Breast epithelium (tissue), 3 donors: Measurements from ENCODE around the gene RGS16.

Experiments used
- POLR2A ChIP-seq: fragments of 450-650 bp; IDR thresholded peaks from one replicate; pipeline ENCODE4 v1.6.1; 2016; ENCODE audit warnings: antibody characterized with exemption, mild to moderate bottlenecking, moderate library complexity
- TF ChIP-seq, protein P1 (sequence below), 3 donors: fragments of 450-650 bp; IDR thresholded peaks; one replicate each; pipeline ENCODE4 v1.5.1; 2016 to 2017; ENCODE audit warnings: antibody characterized with exemption in 3 of 3, mild to moderate bottlenecking in 3 of 3, moderate library complexity in 3 of 3

DNA sequence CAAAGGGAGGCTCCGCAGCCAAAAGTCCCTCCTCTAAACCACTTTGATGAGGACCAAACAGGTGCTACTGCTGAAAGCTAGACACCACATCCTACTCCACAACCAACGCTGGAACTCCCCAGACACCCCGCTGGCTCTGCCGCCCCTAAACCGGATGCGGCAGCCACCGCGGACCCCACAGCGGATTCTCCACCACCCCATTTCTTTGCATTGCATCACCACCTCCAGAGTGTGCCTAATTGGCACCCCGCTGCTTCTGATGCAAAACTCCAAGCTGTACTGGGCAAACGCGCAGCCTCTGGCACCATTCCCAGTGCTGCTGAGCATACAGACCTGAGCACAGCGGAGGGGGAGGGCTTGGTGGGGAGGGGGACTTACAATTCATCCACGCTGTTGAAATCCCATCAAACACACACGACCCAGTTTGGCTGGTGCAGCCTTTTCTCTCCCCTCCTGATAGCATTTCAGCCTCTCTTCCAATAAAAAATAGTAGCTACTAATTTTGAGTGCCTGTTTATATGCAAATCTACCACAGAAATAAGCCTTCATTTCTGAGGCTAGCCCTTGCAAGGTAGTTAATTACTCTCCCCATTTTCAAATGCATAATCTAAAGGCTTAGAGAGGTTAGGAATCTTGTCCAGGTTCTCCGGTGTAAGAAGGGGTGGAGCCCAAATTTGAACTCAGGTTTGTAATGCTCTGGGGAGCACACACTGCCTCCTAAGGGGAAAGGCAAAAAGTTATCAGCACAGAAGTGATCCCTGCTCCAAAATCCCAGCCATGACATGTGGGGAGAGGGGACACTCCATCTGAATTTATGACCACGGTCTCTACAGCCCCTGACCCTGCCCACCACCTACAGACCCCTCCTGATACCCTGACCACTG lies 12.2 kb upstream of the RGS16 start:
- TF ChIP-seq POLR2A: no peak
- TF ChIP-seq, protein P1, sequence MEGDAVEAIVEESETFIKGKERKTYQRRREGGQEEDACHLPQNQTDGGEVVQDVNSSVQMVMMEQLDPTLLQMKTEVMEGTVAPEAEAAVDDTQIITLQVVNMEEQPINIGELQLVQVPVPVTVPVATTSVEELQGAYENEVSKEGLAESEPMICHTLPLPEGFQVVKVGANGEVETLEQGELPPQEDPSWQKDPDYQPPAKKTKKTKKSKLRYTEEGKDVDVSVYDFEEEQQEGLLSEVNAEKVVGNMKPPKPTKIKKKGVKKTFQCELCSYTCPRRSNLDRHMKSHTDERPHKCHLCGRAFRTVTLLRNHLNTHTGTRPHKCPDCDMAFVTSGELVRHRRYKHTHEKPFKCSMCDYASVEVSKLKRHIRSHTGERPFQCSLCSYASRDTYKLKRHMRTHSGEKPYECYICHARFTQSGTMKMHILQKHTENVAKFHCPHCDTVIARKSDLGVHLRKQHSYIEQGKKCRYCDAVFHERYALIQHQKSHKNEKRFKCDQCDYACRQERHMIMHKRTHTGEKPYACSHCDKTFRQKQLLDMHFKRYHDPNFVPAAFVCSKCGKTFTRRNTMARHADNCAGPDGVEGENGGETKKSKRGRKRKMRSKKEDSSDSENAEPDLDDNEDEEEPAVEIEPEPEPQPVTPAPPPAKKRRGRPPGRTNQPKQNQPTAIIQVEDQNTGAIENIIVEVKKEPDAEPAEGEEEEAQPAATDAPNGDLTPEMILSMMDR (IDR thresholded peaks at IDR 0.05): no peak
